Endothelial cell of umbilical vein (primary cell): ENCODE measurements around the gene ZNF418. TPM values are rescaled to one million over a fixed set of nuclear protein-coding genes. Genes with fewer than 3 reads are reported as not detected.

Source experiments
- BruUV-seq: library from RNA; stranded (reverse); fragments of 400-500 nt; replicated peaks from 2 replicates; lab custom pipeline; 2021; lab: Mats Ljungman, UMichigan
- CTCF ChIA-PET: fragments of 300-600, 350-600 bp; sonication (Branson Sonifier 250); formaldehyde crosslinking; loops from one replicate; lab custom pipeline; 2021; ENCODE audit warnings: antibody characterized with exemption, inconsistent platforms; lab: Charles Lee
- POLR2A ChIA-PET: fragments of 300-600, 350-600 bp; sonication (Branson Sonifier 250); formaldehyde crosslinking; loops from one replicate; lab custom pipeline; 2021; ENCODE audit warnings: antibody characterized with exemption, inconsistent platforms; lab: Charles Lee
- DNase-seq: peaks from one replicate; pipeline ENCODE4 v3.0.0-alpha.2; 2011; ENCODE audit warnings: low read depth, low spot score
- FAIRE-seq: peaks from 2 replicates; lab custom pipeline; 2011; peaks lifted over from hg19 to GRCh38; lab: Jason Lieb, UNC
- H2AFZ ChIP-seq: 2 replicates; pipeline ENCODE4 v1.6.0; 2012; ENCODE audit warnings: low read depth, low read length, control low read depth, inconsistent platforms
- H3K27ac ChIP-seq: 2 replicates; pipeline ENCODE4 v1.5.1; 2011; ENCODE audit warnings: low read depth, mild to moderate bottlenecking, control low read depth, low read length, moderate library complexity; ENCODE audit not compliant: insufficient read depth
- H3K27me3 ChIP-seq, 2 experiments: 2 replicates each; pipeline versions ENCODE4 v1.6.0 to v1.6.1; 2011; ENCODE audit warnings: low read length in 2 of 2, mixed read lengths in 1 of 2; ENCODE audit not compliant: control insufficient read depth in 2 of 2, insufficient read depth in 2 of 2
- H3K36me3 ChIP-seq, 2 experiments: 2 replicates in 1 of 2; 3 replicates in 1 of 2; pipeline ENCODE4 v1.5.1; 2011; ENCODE audit warnings: low read length in 2 of 2, mild to moderate bottlenecking in 1 of 2, moderate library complexity in 1 of 2; ENCODE audit not compliant: control insufficient read depth in 2 of 2, insufficient read depth in 2 of 2; ENCODE audit errors: extremely low read depth in 1 of 2
- H3K4me1 ChIP-seq: 3 replicates; pipeline ENCODE4 v1.5.1; 2011; ENCODE audit warnings: mild to moderate bottlenecking, low read length; ENCODE audit not compliant: control insufficient read depth, insufficient read depth; ENCODE audit errors: extremely low read depth
- H3K4me2 ChIP-seq: 2 replicates; pipeline ENCODE4 v1.6.1; 2011; ENCODE audit warnings: low read length, control low read depth, mixed read lengths; ENCODE audit not compliant: insufficient read depth
- H3K4me3 ChIP-seq, 3 experiments: fragments of 200-600 bp in 1 of 3; sonication (generic), shearing (Covaris generic) in 1 of 3; replicated peaks in 1 of 3; 2 replicates each; pipeline ENCODE4 v1.5.1; 2011 to 2016; ENCODE audit warnings: control low read depth in 3 of 3, low read length in 3 of 3, mild to moderate bottlenecking in 2 of 3, inconsistent platforms in 1 of 3, low read depth in 1 of 3, moderate library complexity in 1 of 3; ENCODE audit not compliant: insufficient read depth in 1 of 3
- H3K79me2 ChIP-seq: 2 replicates; pipeline ENCODE4 v1.6.0; 2012; ENCODE audit warnings: low read length, inconsistent platforms; ENCODE audit not compliant: control insufficient read depth, insufficient read depth
- H3K9ac ChIP-seq: replicated peaks from 2 replicates; pipeline ENCODE3; 2011; ENCODE audit warnings: low read length, control low read depth; ENCODE audit not compliant: insufficient read depth; ENCODE audit errors: extremely low read depth
- H3K9me1 ChIP-seq: replicated peaks from 3 replicates; pipeline ENCODE4 v1.6.0; 2011; ENCODE audit warnings: mild to moderate bottlenecking, low read length; ENCODE audit not compliant: control insufficient read depth, insufficient read depth; ENCODE audit errors: extremely low read depth
- H3K9me3 ChIP-seq: replicated peaks from 2 replicates; pipeline ENCODE4 v1.5.1; 2012; ENCODE audit warnings: low read length, inconsistent platforms; ENCODE audit not compliant: control insufficient read depth, insufficient read depth
- H4K20me1 ChIP-seq: replicated peaks from 2 replicates; pipeline ENCODE3; 2011; ENCODE audit warnings: mild to moderate bottlenecking, low read length; ENCODE audit not compliant: control insufficient read depth, insufficient read depth; ENCODE audit errors: extremely low read depth
- EZH2 ChIP-seq: IDR thresholded peaks from 2 replicates; pipeline ENCODE4 v1.6.1; 2012; ENCODE audit warnings: borderline replicate concordance, low read depth, mild to moderate bottlenecking, moderate library complexity, low read length, inconsistent platforms; ENCODE audit not compliant: severe bottlenecking
- FOS ChIP-seq: IDR thresholded peaks from 2 replicates; pipeline ENCODE4 v1.6.1; 2011; ENCODE audit warnings: mild to moderate bottlenecking, low read length, moderate library complexity, borderline replicate concordance; ENCODE audit not compliant: insufficient read depth
- GATA2 ChIP-seq: IDR thresholded peaks from 2 replicates; pipeline ENCODE4 v1.7.0; 2011; ENCODE audit warnings: low read depth, mild to moderate bottlenecking, moderate library complexity, mixed read lengths, low read length; ENCODE audit not compliant: insufficient read length, insufficient read depth
- JUN ChIP-seq: IDR thresholded peaks from 2 replicates; pipeline ENCODE4 v1.6.1; 2011; ENCODE audit warnings: borderline replicate concordance, low read depth; ENCODE audit not compliant: insufficient read length, insufficient read depth
- MYC ChIP-seq: IDR thresholded peaks from one replicate; pipeline ENCODE4 v1.6.1; 2011; ENCODE audit warnings: mild to moderate bottlenecking, low read depth, low read length
- POLR2A ChIP-seq: IDR thresholded peaks from 2 replicates; pipeline ENCODE4 v1.6.1; 2012; ENCODE audit warnings: low read depth, mild to moderate bottlenecking, control low read depth, low read length
- POLR2AphosphoS5 ChIP-seq: IDR thresholded peaks from 2 replicates; pipeline ENCODE4 v1.6.1; 2012; ENCODE audit warnings: low read depth, mild to moderate bottlenecking, control low read depth, low read length, moderate library complexity; ENCODE audit not compliant: insufficient read depth
- dilution Hi-C: fragments of 300-500 bp; cut with MboI; formaldehyde crosslinking; loops from one replicate; pipeline ENCODE4 v1.15.0; 2019; ENCODE audit warnings: low sequenced_read_pairs; ENCODE audit not compliant: extremely low pct_ligation_motif_present
- intact Hi-C: fragments of 100-400 bp; cut with micrococcal nuclease; formaldehyde crosslinking; loops from one replicate; pipeline ENCODE4 v1.10.0; 2022
- polyA plus RNA-seq, 4 experiments: library from polyadenylated mRNA; depleted of rRNA in 3 of 4; stranded (reverse) in 3 of 4; unstranded in 1 of 4; fragments of >200 nt; gene quantifications; 2 replicates each; pipeline versions ENCODE4 v1.2.1 to v1.2.3, GENCODE V29; 2011 to 2012; ENCODE audit warnings: missing spikeins in 1 of 4
- total RNA-seq: library from RNA; stranded (reverse); gene quantifications from 2 replicates; pipeline ENCODE4 v1.2.3, GENCODE V29; 2021
- TF ChIP-seq, protein P1 (sequence below): IDR thresholded peaks from 2 replicates; pipeline ENCODE4 v1.6.1; 2011; ENCODE audit not compliant: insufficient read depth, insufficient read length
- TF ChIP-seq, protein P2 (sequence below), 2 donors: IDR thresholded peaks; 1 replicate in 1 of 2; 2 replicates in 1 of 2; pipeline ENCODE4 v1.5.1; 2011; ENCODE audit warnings: low read length in 2 of 2, mild to moderate bottlenecking in 2 of 2, moderate library complexity in 2 of 2, control low read depth in 1 of 2, inconsistent platforms in 1 of 2, low read depth in 1 of 2; ENCODE audit not compliant: insufficient read depth in 1 of 2; ENCODE audit errors: extremely low read depth in 1 of 2

ZNF418 gene
- total and polyA plus RNA-seq, 2 donors (not counting 3 experiments of a cell fraction or from before 2014, with no cell fraction given) = 1.7 to 5.4 TPM

GRCh38 chr19:57974434-57974833 is 39.2 kb upstream of the ZNF418 start, which contains the start of gene C19orf18:
TSS of gene C19orf18 (minus strand) at chr19:57974534. CDS start at chr19:57974432, 102 bp downstream.
- BruUV-seq = no TSS peak
- H4K20me1 ChIP-seq = no peaks in the 10 kb centered on the region
- no peak within 1 kb of the TSS for H3K9ac ChIP-seq
- no peak within 1 kb of the TSS for H2AFZ ChIP-seq
- H3K4me1 ChIP-seq = no peaks in the 10 kb centered on the region
- no peak within 1 kb of the TSS for H3K27ac ChIP-seq
- no peak within 1 kb of the TSS for H3K4me3 ChIP-seq
- no peaks in the 10 kb centered on the region for H3K79me2 ChIP-seq
- dilution Hi-C loops = no loop called here
- ChIA-PET POLR2A (no interaction called here), CTCF (no interaction called here)
- FAIRE-seq (no peak), DNase-seq (no peak)
- no peaks in the 10 kb centered on the region for H3K9me1 ChIP-seq
- TF ChIP-seq, protein P1, sequence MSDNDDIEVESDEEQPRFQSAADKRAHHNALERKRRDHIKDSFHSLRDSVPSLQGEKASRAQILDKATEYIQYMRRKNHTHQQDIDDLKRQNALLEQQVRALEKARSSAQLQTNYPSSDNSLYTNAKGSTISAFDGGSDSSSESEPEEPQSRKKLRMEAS = no peak
- TF ChIP-seq EZH2 = no peak
- TF ChIP-seq POLR2A = no peak
- TF ChIP-seq FOS = no peak
- no peak for TF ChIP-seq MYC
- TF ChIP-seq, protein P2, sequence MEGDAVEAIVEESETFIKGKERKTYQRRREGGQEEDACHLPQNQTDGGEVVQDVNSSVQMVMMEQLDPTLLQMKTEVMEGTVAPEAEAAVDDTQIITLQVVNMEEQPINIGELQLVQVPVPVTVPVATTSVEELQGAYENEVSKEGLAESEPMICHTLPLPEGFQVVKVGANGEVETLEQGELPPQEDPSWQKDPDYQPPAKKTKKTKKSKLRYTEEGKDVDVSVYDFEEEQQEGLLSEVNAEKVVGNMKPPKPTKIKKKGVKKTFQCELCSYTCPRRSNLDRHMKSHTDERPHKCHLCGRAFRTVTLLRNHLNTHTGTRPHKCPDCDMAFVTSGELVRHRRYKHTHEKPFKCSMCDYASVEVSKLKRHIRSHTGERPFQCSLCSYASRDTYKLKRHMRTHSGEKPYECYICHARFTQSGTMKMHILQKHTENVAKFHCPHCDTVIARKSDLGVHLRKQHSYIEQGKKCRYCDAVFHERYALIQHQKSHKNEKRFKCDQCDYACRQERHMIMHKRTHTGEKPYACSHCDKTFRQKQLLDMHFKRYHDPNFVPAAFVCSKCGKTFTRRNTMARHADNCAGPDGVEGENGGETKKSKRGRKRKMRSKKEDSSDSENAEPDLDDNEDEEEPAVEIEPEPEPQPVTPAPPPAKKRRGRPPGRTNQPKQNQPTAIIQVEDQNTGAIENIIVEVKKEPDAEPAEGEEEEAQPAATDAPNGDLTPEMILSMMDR (IDR thresholded peaks at IDR 0.05; ENCODE audit: extremely low read depth in 1 of 2, insufficient read depth in 1 of 2, low read depth in 1 of 2, low read length in 2 of 2) = no peak
- no peak for TF ChIP-seq JUN
- no peak for TF ChIP-seq POLR2AphosphoS5
- TF ChIP-seq GATA2 = no peak
- H3K36me3 ChIP-seq = peaks cover 0 to 3% of the 10 kb centered on the region in 2 experiments
- H3K9me3 ChIP-seq = peaks cover 36% of the 10 kb centered on the region
- intact Hi-C loops = no loop called here
- no peaks in the 10 kb centered on the region for H3K27me3 ChIP-seq
- H3K4me2 ChIP-seq = no peak within 1 kb of the TSS
